Measurements from ENCODE around the gene INTS7.

INTS7 gene

GRCh38 chr1:211902624-211903291, 132.6 kb downstream of the INTS7 start:
- DNase-seq = no peak

- DNase-seq = no peak
Observed at GRCh38 chr1:211901945-211902344, 133.4 kb downstream of the INTS7 start.

GRCh38 chr1:211900441-211900840, 134.9 kb downstream of the INTS7 start:
- DNase-seq = no peak

- DNase-seq = no peak
Observed at GRCh38 chr1:211896958-211897357, 138.4 kb downstream of the INTS7 start.

GRCh38 chr1:211895126-211895759, 140.1 kb downstream of the INTS7 start:
- no peak for DNase-seq

GRCh38 chr1:211894312-211894711, 141.0 kb downstream of the INTS7 start:
- no peak for DNase-seq

GRCh38 chr1:211893260-211893659, 142.1 kb downstream of the INTS7 start:
- no peak for DNase-seq

GRCh38 chr1:211892577-211892976, 142.8 kb downstream of the INTS7 start:
- DNase-seq = no peak

GRCh38 chr1:211891708-211892107, 143.6 kb downstream of the INTS7 start:
- no peak for DNase-seq

All from GDM1 (cell line).